Calu3 (cell line): ENCODE data around the gene DHRS4L2. TPM values are rescaled to one million over a fixed set of nuclear protein-coding genes. Genes with fewer than 3 reads are reported as not detected.
"Not testable (repeated sequence)": the region's sequence is repeated elsewhere in the genome, so short reads cannot be mapped to it uniquely, and the experiment has no call there.

Experiments
- BruUV-seq: library from RNA; stranded (reverse); fragments of 400-500 nt; replicated peaks from 2 replicates; lab custom pipeline; 2021; lab: Mats Ljungman, UMichigan
- CTCF ChIA-PET: fragments of 300-600 bp; sonication (Branson Sonifier 250); formaldehyde crosslinking; loops from one replicate; lab custom pipeline; 2022; ENCODE audit warnings: antibody characterized with exemption; lab: Charles Lee
- DNase-seq: peaks from one replicate; pipeline ENCODE4 v3.0.0; 2022
- H3K27ac Mint-ChIP-seq: one replicate; pipeline ENCODE4 v1.8.0; 2022; ENCODE audit warnings: mixed read lengths; ENCODE audit not compliant: unreplicated experiment
- H3K27me3 Mint-ChIP-seq: one replicate; pipeline ENCODE4 v1.8.0; 2022; ENCODE audit warnings: mixed read lengths; ENCODE audit not compliant: unreplicated experiment
- H3K36me3 Mint-ChIP-seq: one replicate; pipeline ENCODE4 v1.8.0; 2022; ENCODE audit warnings: mild to moderate bottlenecking, moderate library complexity, mixed read lengths; ENCODE audit not compliant: insufficient read depth, unreplicated experiment
- H3K4me1 Mint-ChIP-seq: one replicate; pipeline ENCODE4 v1.8.0; 2022; ENCODE audit warnings: mild to moderate bottlenecking, low read depth, mixed read lengths; ENCODE audit not compliant: unreplicated experiment
- H3K4me3 Mint-ChIP-seq: one replicate; pipeline ENCODE4 v1.8.0; 2022; ENCODE audit warnings: mild to moderate bottlenecking, low read depth, moderate library complexity, mixed read lengths; ENCODE audit not compliant: unreplicated experiment
- H3K9me3 Mint-ChIP-seq: one replicate; pipeline ENCODE4 v1.8.0; 2022; ENCODE audit warnings: low read depth, mixed read lengths; ENCODE audit not compliant: unreplicated experiment
- CTCF ChIP-seq: fragments of 200-600 bp; IDR thresholded peaks from one replicate; pipeline ENCODE4 v1.8.0; 2022; ENCODE audit warnings: antibody characterized with exemption; ENCODE audit not compliant: unreplicated experiment
- intact Hi-C: fragments of 100-400 bp; cut with micrococcal nuclease; formaldehyde crosslinking; loops from one replicate; pipeline ENCODE4 v1.10.0; 2022; ENCODE audit not compliant: unreplicated experiment
- total RNA-seq: library from RNA; stranded (reverse); gene quantifications from 2 replicates; pipeline ENCODE4 v1.2.3, GENCODE V29; 2022

The DHRS4L2 gene
- total RNA-seq, 1 experiment from 2014 or later, result 12.0 TPM

- BruUV-seq, H3K9me3 Mint-ChIP-seq, H3K4me1 Mint-ChIP-seq, H3K36me3 Mint-ChIP-seq, intact Hi-C loops, CTCF ChIA-PET, H3K27me3 Mint-ChIP-seq, DNase-seq, H3K27ac Mint-ChIP-seq, H3K4me3 Mint-ChIP-seq: not testable (repeated sequence)
Measured at GRCh38 chr14:24001679-24002078, 12.9 kb downstream of the DHRS4L2 start.

- DNase-seq, H3K9me3 Mint-ChIP-seq, H3K27ac Mint-ChIP-seq, H3K4me1 Mint-ChIP-seq, H3K4me3 Mint-ChIP-seq, H3K36me3 Mint-ChIP-seq, CTCF ChIA-PET, BruUV-seq, intact Hi-C loops: not testable (repeated sequence)
- peaks cover 26% of the 10 kb centered on the region for H3K27me3 Mint-ChIP-seq
Measured at GRCh38 chr14:24006471-24006816, 17.7 kb downstream of the DHRS4L2 start.

GRCh38 chr14:24006817-24007652, 18.3 kb downstream of the DHRS4L2 start:
- BruUV-seq, CTCF ChIA-PET, H3K4me1 Mint-ChIP-seq, H3K36me3 Mint-ChIP-seq, H3K9me3 Mint-ChIP-seq, intact Hi-C loops, H3K27ac Mint-ChIP-seq: not testable (repeated sequence)
- Mint-ChIP-seq H3K27me3 (peaks cover 29% of the 10 kb centered on the region), H3K4me3 (peak overlapping the region; percentile 13)
- peak; percentile 31 for DNase-seq

GRCh38 chr14:24011051-24011450, 22.3 kb downstream of the DHRS4L2 start:
- no peak for TF ChIP-seq CTCF
- no peaks in the 10 kb centered on the region for H3K36me3 Mint-ChIP-seq
- no peak overlapping the region for H3K27ac Mint-ChIP-seq
- peaks cover 34% of the 10 kb centered on the region for H3K27me3 Mint-ChIP-seq
- no TSS peak for BruUV-seq
- no peaks in the 10 kb centered on the region for H3K9me3 Mint-ChIP-seq
- H3K4me1 Mint-ChIP-seq, result no peaks in the 10 kb centered on the region
- H3K4me3 Mint-ChIP-seq, result no peak overlapping the region
- CTCF ChIA-PET, result no interaction called here
- intact Hi-C loops, result no loop called here
- no peak for DNase-seq

GRCh38 chr14:24012726-24013273, 24.1 kb downstream of the DHRS4L2 start:
- H3K9me3 Mint-ChIP-seq, H3K27ac Mint-ChIP-seq, BruUV-seq, DNase-seq, H3K36me3 Mint-ChIP-seq, H3K4me3 Mint-ChIP-seq, intact Hi-C loops, H3K4me1 Mint-ChIP-seq, CTCF ChIA-PET: not testable (repeated sequence)
- peaks cover 51% of the 10 kb centered on the region for H3K27me3 Mint-ChIP-seq

GRCh38 chr14:24013654-24014514, 25.2 kb downstream of the DHRS4L2 start:
- H3K4me1 Mint-ChIP-seq, result no peaks in the 10 kb centered on the region
- intact Hi-C loops, result loop anchor here (1.0 kb wide), 2 partner anchors 22 to 76 kb away; no protein-coding TSS in a partner anchor
- peaks cover 43% of the 10 kb centered on the region for H3K27me3 Mint-ChIP-seq
- H3K9me3 Mint-ChIP-seq, result no peaks in the 10 kb centered on the region
- no peaks in the 10 kb centered on the region for H3K36me3 Mint-ChIP-seq
- no TSS peak for BruUV-seq
- no peak overlapping the region for H3K27ac Mint-ChIP-seq
- no peak overlapping the region for H3K4me3 Mint-ChIP-seq
- CTCF ChIA-PET, result no interaction called here
- peak; percentile 64 for TF ChIP-seq CTCF
- DNase-seq, result peak; percentile 64

GRCh38 chr14:24015745-24016144, 27.0 kb downstream of the DHRS4L2 start:
- BruUV-seq, H3K4me3 Mint-ChIP-seq, H3K27ac Mint-ChIP-seq, H3K36me3 Mint-ChIP-seq, DNase-seq, CTCF ChIA-PET, H3K4me1 Mint-ChIP-seq, intact Hi-C loops, H3K9me3 Mint-ChIP-seq: not testable (repeated sequence)
- peaks cover 36% of the 10 kb centered on the region for H3K27me3 Mint-ChIP-seq

GRCh38 chr14:24018978-24019377, 30.2 kb downstream of the DHRS4L2 start:
- H3K27me3 Mint-ChIP-seq, result peaks cover 34% of the 10 kb centered on the region
- H3K4me1 Mint-ChIP-seq, intact Hi-C loops, H3K36me3 Mint-ChIP-seq, DNase-seq, H3K9me3 Mint-ChIP-seq, H3K27ac Mint-ChIP-seq, BruUV-seq, H3K4me3 Mint-ChIP-seq, CTCF ChIA-PET: not testable (repeated sequence)
